Measurements from ENCODE around the gene PRM3.

The PRM3 gene

DNA sequence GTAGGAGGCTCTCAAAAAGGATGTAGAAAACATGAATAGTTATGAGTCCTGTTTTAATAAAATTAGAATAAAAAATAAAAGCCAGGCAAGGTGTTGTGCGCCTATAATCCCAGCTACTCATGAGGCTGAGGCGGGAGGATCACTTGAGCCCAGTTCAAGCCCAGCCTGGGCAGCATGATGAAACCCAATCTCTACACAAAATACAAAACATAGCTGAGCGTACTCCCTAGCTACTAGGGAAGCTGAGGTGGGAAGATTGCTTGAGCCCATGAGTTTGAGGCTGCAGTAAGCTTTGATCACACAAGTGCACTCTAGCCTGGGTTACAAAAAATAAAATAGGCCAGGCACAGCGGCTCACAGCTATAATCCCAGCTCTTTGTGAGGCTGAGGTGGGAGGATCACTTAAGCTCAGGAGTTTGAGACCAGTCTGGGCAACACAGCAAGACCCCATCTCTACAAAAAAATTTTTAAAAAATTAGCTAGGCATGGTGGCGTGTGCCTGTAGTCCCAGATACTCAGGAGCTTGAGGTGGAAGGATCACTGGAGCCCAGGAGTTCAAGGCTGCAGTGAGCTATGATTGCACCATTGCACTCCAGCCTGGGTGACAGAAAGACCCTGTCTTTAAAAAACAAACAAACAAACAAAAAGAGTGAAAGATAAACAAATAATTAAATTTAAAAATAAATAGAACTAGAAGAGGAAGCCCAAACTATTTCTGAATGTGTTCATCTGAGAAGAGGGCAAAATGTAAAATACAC is 24.9 kb upstream of the PRM3 start:
- DNase-seq (ENCODE audit: low read depth): peak; percentile 35
- H3K4me3 ChIP-seq (ENCODE audit: low read depth, low read length): no peak overlapping the region
- TF ChIP-seq, protein P1, sequence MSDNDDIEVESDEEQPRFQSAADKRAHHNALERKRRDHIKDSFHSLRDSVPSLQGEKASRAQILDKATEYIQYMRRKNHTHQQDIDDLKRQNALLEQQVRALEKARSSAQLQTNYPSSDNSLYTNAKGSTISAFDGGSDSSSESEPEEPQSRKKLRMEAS (IDR thresholded peaks at IDR 0.05; ENCODE audit: low read depth, low read length): no peak
- TF ChIP-seq POLR2A (IDR thresholded peaks at IDR 0.05; ENCODE audit: extremely low read depth, insufficient read length) (no peak), CTCF (IDR thresholded peaks at IDR 0.05; ENCODE audit: low read depth, low read length) (no peak), MYC (IDR thresholded peaks at IDR 0.05; ENCODE audit: low read depth, low read length) (no peak)

- TF ChIP-seq POLR2A (IDR thresholded peaks at IDR 0.05; ENCODE audit: extremely low read depth, insufficient read length) (no peak), MYC (IDR thresholded peaks at IDR 0.05; ENCODE audit: low read depth, low read length) (peak; percentile 59), CTCF (IDR thresholded peaks at IDR 0.05; ENCODE audit: low read depth, low read length) (peak; percentile 8)
- TF ChIP-seq, protein P1 (IDR thresholded peaks at IDR 0.05; ENCODE audit: low read depth, low read length): peak; percentile 68
- no peak overlapping the region for H3K4me3 ChIP-seq (ENCODE audit: low read depth, low read length)
- peak; percentile 95 for DNase-seq (ENCODE audit: low read depth)
These were observed 24.2 kb upstream of the PRM3 start for GRCh38 chr16:11297492-11298142.

- DNase-seq (ENCODE audit: low read depth): peak; percentile 15
- no peak for TF ChIP-seq MYC (IDR thresholded peaks at IDR 0.05; ENCODE audit: low read depth, low read length)
- TF ChIP-seq, protein P1 (IDR thresholded peaks at IDR 0.05; ENCODE audit: low read depth, low read length): no peak
- no peak for TF ChIP-seq POLR2A (IDR thresholded peaks at IDR 0.05; ENCODE audit: extremely low read depth, insufficient read length)
- no peak for TF ChIP-seq CTCF (IDR thresholded peaks at IDR 0.05; ENCODE audit: low read depth, low read length)
- no peak overlapping the region for H3K4me3 ChIP-seq (ENCODE audit: low read depth, low read length)
These were observed 23.5 kb upstream of the PRM3 start for GRCh38 chr16:11296706-11297491.

GRCh38 chr16:11296351-11296705 is 22.9 kb upstream of the PRM3 start:
- no peak overlapping the region for H3K4me3 ChIP-seq (ENCODE audit: low read depth, low read length)
- TF ChIP-seq, protein P1 (IDR thresholded peaks at IDR 0.05; ENCODE audit: low read depth, low read length): no peak
- TF ChIP-seq MYC (IDR thresholded peaks at IDR 0.05; ENCODE audit: low read depth, low read length) (no peak), POLR2A (IDR thresholded peaks at IDR 0.05; ENCODE audit: extremely low read depth, insufficient read length) (no peak), CTCF (IDR thresholded peaks at IDR 0.05; ENCODE audit: low read depth, low read length) (no peak)
- DNase-seq (ENCODE audit: low read depth): no peak

DNA sequence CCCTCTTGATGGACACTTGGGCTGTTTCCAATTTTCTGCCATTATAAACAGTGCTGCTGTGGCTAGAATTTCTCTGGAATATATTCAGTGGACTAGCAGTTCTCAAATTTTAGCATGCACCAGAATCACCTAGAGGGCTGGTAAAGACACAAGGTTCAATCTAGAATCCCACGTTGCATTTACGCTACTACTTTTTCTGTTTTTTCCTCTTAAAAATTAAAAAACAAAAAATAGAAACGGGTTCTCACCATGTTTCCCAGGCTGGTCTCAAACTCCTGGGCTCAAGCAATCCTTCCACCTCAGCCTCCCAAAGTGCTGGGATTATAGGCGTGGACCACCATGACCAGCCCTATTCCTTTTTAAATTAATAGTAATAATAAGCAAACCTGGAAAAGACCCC is 22.2 kb upstream of the PRM3 start:
- TF ChIP-seq CTCF (IDR thresholded peaks at IDR 0.05; ENCODE audit: low read depth, low read length) (no peak), POLR2A (IDR thresholded peaks at IDR 0.05; ENCODE audit: extremely low read depth, insufficient read length) (no peak), MYC (IDR thresholded peaks at IDR 0.05; ENCODE audit: low read depth, low read length) (no peak)
- TF ChIP-seq, protein P1 (IDR thresholded peaks at IDR 0.05; ENCODE audit: low read depth, low read length): no peak
- DNase-seq (ENCODE audit: low read depth): no peak
- H3K4me3 ChIP-seq (ENCODE audit: low read depth, low read length): no peak overlapping the region
